ENCODE data around the gene B3GLCT.

Gene B3GLCT

GRCh38 chr13:31166591-31166990 lies 33.2 kb upstream of the B3GLCT start:
- Histone ChIP-seq H3K79me2 (no peaks in the 10 kb centered on the region), H3K9ac (no peak overlapping the region), H3K36me3 (ENCODE audit: control insufficient read depth, insufficient read depth, low read length) (no peaks in the 10 kb centered on the region), H3K27me3 (ENCODE audit: control insufficient read depth, insufficient read depth, low read length) (no peaks in the 10 kb centered on the region), H3K4me2 (ENCODE audit: low read length) (no peak overlapping the region), H3K27ac (no peak overlapping the region), H3K4me3 (ENCODE audit: low read depth, low read length) (no peak overlapping the region), H2AFZ (no peak overlapping the region), H3K4me1 (no peaks in the 10 kb centered on the region), H3K9me3 (ENCODE audit: control insufficient read depth, low read length) (no peaks in the 10 kb centered on the region)
- no peak for TF ChIP-seq CTCF (IDR thresholded peaks at IDR 0.05)

DNA sequence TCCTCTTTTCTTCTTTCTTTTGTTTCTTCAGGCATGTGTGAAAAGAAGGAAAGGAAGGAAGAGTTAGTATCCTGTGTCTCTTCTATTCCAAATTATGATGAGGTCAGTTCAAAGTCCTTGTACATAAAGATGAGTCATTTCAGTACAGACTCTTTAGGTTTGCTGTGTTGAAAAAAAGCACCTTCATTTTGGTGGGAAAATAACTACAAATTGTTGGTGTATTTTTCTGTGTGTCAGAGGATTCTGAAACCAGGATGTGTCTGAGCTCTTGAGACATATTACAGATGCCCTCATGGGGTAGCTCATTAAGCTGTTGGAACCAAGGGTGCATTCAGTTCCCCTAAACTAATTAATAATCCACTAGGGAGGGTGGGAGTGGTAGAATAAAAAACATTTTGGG lies 32.3 kb upstream of the B3GLCT start:
- Histone ChIP-seq H3K79me2 (no peaks in the 10 kb centered on the region), H3K27ac (no peak overlapping the region), H3K4me2 (ENCODE audit: low read length) (no peak overlapping the region), H3K9ac (no peak overlapping the region), H2AFZ (no peak overlapping the region), H3K27me3 (ENCODE audit: control insufficient read depth, insufficient read depth, low read length) (no peaks in the 10 kb centered on the region), H3K9me3 (ENCODE audit: control insufficient read depth, low read length) (no peaks in the 10 kb centered on the region), H3K4me1 (no peaks in the 10 kb centered on the region), H3K36me3 (ENCODE audit: control insufficient read depth, insufficient read depth, low read length) (no peaks in the 10 kb centered on the region), H3K4me3 (ENCODE audit: low read depth, low read length) (no peak overlapping the region)
- no peak for TF ChIP-seq CTCF (IDR thresholded peaks at IDR 0.05)

DNA sequence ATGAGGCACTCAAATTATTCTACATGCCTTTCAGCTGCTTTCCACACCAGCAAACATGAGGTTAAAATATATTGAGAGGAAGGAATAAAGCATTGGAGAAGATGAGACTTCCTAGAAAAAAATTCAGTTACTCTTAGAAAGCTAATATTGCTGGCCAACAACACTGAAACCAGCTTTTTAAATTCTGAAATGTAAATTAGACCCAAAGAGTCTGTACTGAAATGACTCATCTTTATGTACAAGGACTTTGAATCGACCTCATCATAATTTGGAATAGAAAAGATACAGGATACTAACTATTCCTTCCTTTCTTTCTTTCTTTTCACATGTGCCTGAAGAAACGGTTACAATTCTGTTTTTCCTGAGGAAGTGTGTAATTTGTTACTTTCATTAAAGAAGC lies 31.6 kb upstream of the B3GLCT start:
- H3K4me1 ChIP-seq, result peaks cover 3% of the 10 kb centered on the region
- no peak overlapping the region for H3K9ac ChIP-seq
- no peak for TF ChIP-seq CTCF (IDR thresholded peaks at IDR 0.05)
- H3K36me3 ChIP-seq (ENCODE audit: control insufficient read depth, insufficient read depth, low read length), result no peaks in the 10 kb centered on the region
- H3K9me3 ChIP-seq (ENCODE audit: control insufficient read depth, low read length), result no peaks in the 10 kb centered on the region
- no peaks in the 10 kb centered on the region for H3K79me2 ChIP-seq
- H3K27ac ChIP-seq, result no peak overlapping the region
- H2AFZ ChIP-seq, result no peak overlapping the region
- no peak overlapping the region for H3K4me3 ChIP-seq (ENCODE audit: low read depth, low read length)
- H3K27me3 ChIP-seq (ENCODE audit: control insufficient read depth, insufficient read depth, low read length), result no peaks in the 10 kb centered on the region
- no peak overlapping the region for H3K4me2 ChIP-seq (ENCODE audit: low read length)

DNA sequence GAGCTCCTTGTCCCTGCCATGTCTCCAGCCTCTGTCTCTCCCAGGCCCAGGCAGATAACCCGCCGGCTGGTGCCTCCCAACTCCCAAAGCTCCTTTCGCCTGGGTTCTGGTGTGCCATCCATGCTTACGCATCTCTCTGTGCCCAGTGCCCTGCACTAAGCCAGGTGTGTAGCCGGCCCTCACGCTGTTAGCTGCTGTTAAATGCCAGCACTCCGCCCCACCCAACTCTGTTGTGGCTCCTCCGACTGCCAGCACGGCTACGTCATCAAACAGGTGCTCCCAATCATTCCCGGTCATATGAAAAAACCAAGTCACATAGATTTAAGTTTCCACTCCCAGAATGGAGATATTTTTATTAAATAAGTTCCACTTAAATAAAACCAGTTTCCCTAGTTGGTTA lies 31.0 kb upstream of the B3GLCT start:
- Histone ChIP-seq H2AFZ (no peak overlapping the region), H3K4me1 (peaks cover 3% of the 10 kb centered on the region), H3K27me3 (ENCODE audit: control insufficient read depth, insufficient read depth, low read length) (no peaks in the 10 kb centered on the region), H3K36me3 (ENCODE audit: control insufficient read depth, insufficient read depth, low read length) (no peaks in the 10 kb centered on the region), H3K4me2 (ENCODE audit: low read length) (no peak overlapping the region), H3K27ac (no peak overlapping the region), H3K9me3 (ENCODE audit: control insufficient read depth, low read length) (no peaks in the 10 kb centered on the region), H3K9ac (no peak overlapping the region), H3K79me2 (no peaks in the 10 kb centered on the region), H3K4me3 (ENCODE audit: low read depth, low read length) (no peak overlapping the region)
- no peak for TF ChIP-seq CTCF (IDR thresholded peaks at IDR 0.05)

- Histone ChIP-seq H3K27me3 (ENCODE audit: control insufficient read depth, insufficient read depth, low read length) (no peaks in the 10 kb centered on the region), H3K4me2 (ENCODE audit: low read length) (no peak overlapping the region), H3K27ac (no peak overlapping the region), H3K36me3 (ENCODE audit: control insufficient read depth, insufficient read depth, low read length) (no peaks in the 10 kb centered on the region), H2AFZ (no peak overlapping the region), H3K9me3 (ENCODE audit: control insufficient read depth, low read length) (no peaks in the 10 kb centered on the region), H3K79me2 (no peaks in the 10 kb centered on the region), H3K4me3 (ENCODE audit: low read depth, low read length) (no peak overlapping the region), H3K9ac (no peak overlapping the region), H3K4me1 (peaks cover 3% of the 10 kb centered on the region)
- TF ChIP-seq CTCF (IDR thresholded peaks at IDR 0.05), result no peak
Observed at GRCh38 chr13:31172001-31172400, 27.8 kb upstream of the B3GLCT start.

Measured in parathyroid adenoma (tissue), 2 donors.